CD14-positive monocyte (primary cell): ENCODE measurements around the gene SCGB1C2. TPM values are rescaled to one million over a fixed set of nuclear protein-coding genes. Genes with fewer than 3 reads are reported as not detected.

Source experiments
- DNase-seq, 3 donors: peaks; one replicate each; pipeline ENCODE4 v3.0.0-alpha.2; 2011 to 2022
- H2AFZ ChIP-seq: 2 replicates; pipeline ENCODE4 v1.6.0; 2012; ENCODE audit warnings: mild to moderate bottlenecking, low read depth, low read length, inconsistent platforms; ENCODE audit not compliant: insufficient read depth, poor library complexity, severe bottlenecking
- H3K27ac ChIP-seq, 2 donors: 1 replicate in 1 of 2; 2 replicates in 1 of 2; pipeline ENCODE4 v1.5.1; 2012 to 2013; ENCODE audit warnings: low read length in 2 of 2, control low read depth in 1 of 2, inconsistent platforms in 1 of 2, low read depth in 1 of 2, mild to moderate bottlenecking in 1 of 2
- H3K27me3 ChIP-seq, 2 donors: one replicate each; pipeline versions ENCODE4 v1.6.0 to v1.6.1; 2011 to 2013; ENCODE audit warnings: low read length in 2 of 2; ENCODE audit not compliant: control insufficient read depth in 2 of 2, insufficient read depth in 2 of 2
- H3K36me3 ChIP-seq, 2 donors: replicated peaks in 1 of 2; 1 replicate in 1 of 2; 2 replicates in 1 of 2; pipeline versions ENCODE4 v1.5.1 to v1.6.1; 2012 to 2013; ENCODE audit warnings: low read length in 2 of 2, control low read depth in 1 of 2, inconsistent platforms in 1 of 2, mild to moderate bottlenecking in 1 of 2; ENCODE audit not compliant: insufficient read depth in 2 of 2, control insufficient read depth in 1 of 2
- H3K4me1 ChIP-seq, 2 donors: 1 replicate in 1 of 2; 2 replicates in 1 of 2; pipeline versions ENCODE4 v1.5.1 to v1.6.1; 2012 to 2013; ENCODE audit warnings: low read length in 2 of 2, control low read depth in 1 of 2, inconsistent platforms in 1 of 2, mild to moderate bottlenecking in 1 of 2, moderate library complexity in 1 of 2; ENCODE audit not compliant: insufficient read depth in 2 of 2, control insufficient read depth in 1 of 2
- H3K4me2 ChIP-seq: replicated peaks from 2 replicates; pipeline ENCODE3; 2012; ENCODE audit warnings: low read length, moderate library complexity, mild to moderate bottlenecking; ENCODE audit not compliant: poor library complexity, severe bottlenecking; ENCODE audit errors: extremely low read depth
- H3K4me3 ChIP-seq, 3 experiments: fragments of 200-600 bp in 1 of 3; sonication (generic) in 1 of 3; replicated peaks in 1 of 3; 1 replicate in 2 of 3; 2 replicates in 1 of 3; pipeline ENCODE4 v1.5.1; 2011 to 2013; ENCODE audit warnings: low read length in 3 of 3, mild to moderate bottlenecking in 3 of 3, control low read depth in 2 of 3, low read depth in 2 of 3, inconsistent platforms in 1 of 3, moderate library complexity in 1 of 3
- H3K79me2 ChIP-seq: 2 replicates; pipeline ENCODE4 v1.6.0; 2012; ENCODE audit warnings: mild to moderate bottlenecking, control low read depth, inconsistent platforms, low read length, moderate library complexity; ENCODE audit not compliant: insufficient read depth
- H3K9ac ChIP-seq: 2 replicates; pipeline ENCODE4 v1.6.0; 2017; ENCODE audit warnings: low read length, mild to moderate bottlenecking; ENCODE audit not compliant: insufficient read depth, poor library complexity, severe bottlenecking
- H3K9me3 ChIP-seq, 2 donors: replicated peaks in 1 of 2; 1 replicate in 1 of 2; 2 replicates in 1 of 2; pipeline versions ENCODE4 v1.5.1 to v1.6.1; 2012 to 2013; ENCODE audit warnings: low read length in 2 of 2, control low read depth in 1 of 2; ENCODE audit not compliant: control insufficient read depth in 1 of 2, insufficient read depth in 1 of 2
- H4K20me1 ChIP-seq: 2 replicates; pipeline ENCODE4 v1.6.0; 2012; ENCODE audit warnings: mild to moderate bottlenecking, low read length, control low read depth, moderate library complexity; ENCODE audit not compliant: insufficient read depth
- H3K27ac Mint-ChIP-seq, 7 donors: one replicate each; pipeline ENCODE4 v1.8.0; 2020; ENCODE audit warnings: mild to moderate bottlenecking in 7 of 7, mixed read lengths in 7 of 7, moderate library complexity in 6 of 7, inconsistent platforms in 2 of 7
- H3K27me3 Mint-ChIP-seq, 3 donors: one replicate each; pipeline ENCODE4 v1.8.0; 2021 to 2022; ENCODE audit warnings: low read depth in 3 of 3, mild to moderate bottlenecking in 3 of 3, mixed read lengths in 3 of 3, moderate library complexity in 3 of 3, inconsistent platforms in 1 of 3
- H3K36me3 Mint-ChIP-seq, 2 donors: one replicate each; pipeline ENCODE4 v1.8.0; 2020; ENCODE audit warnings: mixed read lengths in 2 of 2, inconsistent platforms in 1 of 2, mild to moderate bottlenecking in 1 of 2
- H3K4me1 Mint-ChIP-seq: one replicate; pipeline ENCODE4 v1.8.0; 2020; ENCODE audit warnings: mild to moderate bottlenecking, mixed read lengths
- H3K4me3 Mint-ChIP-seq, 2 donors: one replicate each; pipeline ENCODE4 v1.8.0; 2020; ENCODE audit warnings: mild to moderate bottlenecking in 2 of 2, mixed read lengths in 2 of 2, moderate library complexity in 1 of 2
- H3K9me3 Mint-ChIP-seq, 7 donors: one replicate each; pipeline ENCODE4 v1.8.0; 2020 to 2022; ENCODE audit warnings: mixed read lengths in 7 of 7, mild to moderate bottlenecking in 6 of 7, moderate library complexity in 6 of 7, inconsistent platforms in 2 of 7
- CTCF ChIP-seq: fragments of 200-600 bp; IDR thresholded peaks from one replicate; pipeline ENCODE4 v1.8.0; 2022; ENCODE audit warnings: antibody characterized with exemption, mild to moderate bottlenecking
- WGBS: methylation state at CpG from one replicate; pipeline ENCODE4 v1.1.5; 2013; ENCODE audit warnings: missing lambda C conversion rate; ENCODE audit not compliant: insufficient coverage; 5-methylcytosine and 5-hydroxymethylcytosine counted together
- intact Hi-C, 2 donors: fragments of 100-400 bp; cut with micrococcal nuclease; formaldehyde crosslinking; loops; one replicate each; pipeline versions ENCODE4 v1.15.0 to v1.15.1; 2023
- polyA plus RNA-seq, 3 donors: library from polyadenylated mRNA; depleted of rRNA in 1 of 3; unstranded in 2 of 3; stranded (reverse) in 1 of 3; fragments of 300-500 nt in 2 of 3; fragments of >200 nt in 1 of 3; fragmentation: Illumina TruSeq in 2 of 3; gene quantifications; 1 replicate in 2 of 3; 2 replicates in 1 of 3; pipeline ENCODE4 v1.2.3, GENCODE V29; 2012 to 2021

The SCGB1C2 gene
- polyA plus RNA-seq, 3 donors = not detected

GRCh38 chr17:172401-172800 lies 35.0 kb downstream of the SCGB1C2 start:
- no peak overlapping the region for H2AFZ ChIP-seq
- H3K4me3 Mint-ChIP-seq = no peak overlapping the region
- H3K36me3 ChIP-seq = no peaks in the 10 kb centered on the region
- peaks cover 4 to 7% (median 5%) of the 10 kb centered on the region in 3 donors for H3K27me3 Mint-ChIP-seq
- WGBS = 95% methylated on average over 8 of the region's 11 CpGs
- no peak overlapping the region for H3K4me3 ChIP-seq
- H3K27ac ChIP-seq = no peak overlapping the region
- no peak overlapping the region for H3K9ac ChIP-seq
- H3K4me2 ChIP-seq = no peak overlapping the region
- intact Hi-C loops = no loop called here
- no peak for DNase-seq
- peaks cover 0 to 1% (median 0%) of the 10 kb centered on the region in 7 donors for H3K9me3 Mint-ChIP-seq
- H3K27me3 ChIP-seq = no peaks in the 10 kb centered on the region
- H3K4me1 Mint-ChIP-seq = no peaks in the 10 kb centered on the region
- H3K27ac Mint-ChIP-seq = no peak overlapping the region
- no peaks in the 10 kb centered on the region for H3K79me2 ChIP-seq
- H3K36me3 Mint-ChIP-seq = no peaks in the 10 kb centered on the region
- H3K4me1 ChIP-seq = no peaks in the 10 kb centered on the region
- no peaks in the 10 kb centered on the region for H3K9me3 ChIP-seq
- no peak for TF ChIP-seq CTCF
- no peaks in the 10 kb centered on the region for H4K20me1 ChIP-seq

DNA sequence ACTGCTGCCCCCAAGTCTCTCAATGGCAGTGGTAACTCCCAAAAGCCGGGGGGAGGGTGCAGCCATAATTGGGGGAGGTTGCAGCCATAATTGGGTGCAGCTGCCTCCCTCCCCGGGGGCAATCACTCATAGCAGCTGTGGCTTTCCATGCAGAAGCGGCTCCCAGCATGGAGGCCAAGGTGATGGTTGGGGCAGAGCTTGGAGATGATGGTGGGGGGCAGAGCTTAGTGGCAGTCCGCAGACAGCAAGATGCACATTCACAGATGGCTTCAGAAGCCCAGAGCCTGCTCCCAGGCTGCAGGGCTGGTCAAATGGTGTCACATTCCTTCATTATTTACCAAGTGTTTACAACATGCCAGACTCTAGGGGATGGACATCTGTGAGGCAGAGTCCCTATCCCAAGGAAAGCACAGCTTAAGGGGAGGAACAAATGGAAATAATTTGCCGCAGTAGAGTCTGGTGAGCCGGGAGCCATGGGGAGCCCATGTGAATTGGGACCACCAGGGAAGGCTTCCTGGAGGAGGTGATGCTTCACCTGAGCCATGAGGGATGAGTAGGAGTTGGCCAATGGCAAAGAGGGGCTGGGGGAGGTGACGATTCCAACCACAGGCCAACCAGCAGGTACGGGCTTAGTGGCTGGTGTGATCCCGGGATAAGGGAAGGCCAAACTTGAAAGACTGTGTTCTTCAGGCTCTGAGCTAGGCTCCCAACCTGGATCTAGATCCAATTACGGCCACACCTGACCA lies 36.0 kb downstream of the SCGB1C2 start:
- Histone ChIP-seq H3K36me3 (no peaks in the 10 kb centered on the region), H3K9me3 (no peaks in the 10 kb centered on the region), H3K27me3 (peaks cover 0 to 3% of the 10 kb centered on the region in 2 donors), H3K79me2 (no peaks in the 10 kb centered on the region), H3K4me2 (no peak overlapping the region), H3K4me1 (no peaks in the 10 kb centered on the region), H2AFZ (no peak overlapping the region), H3K27ac (no peak overlapping the region), H3K9ac (no peak overlapping the region), H3K4me3 (no peak overlapping the region), H4K20me1 (no peaks in the 10 kb centered on the region)
- H3K27me3 Mint-ChIP-seq = peaks cover 9 to 13% (median 12%) of the 10 kb centered on the region in 3 donors
- intact Hi-C loops = no loop called here
- no peaks in the 10 kb centered on the region for H3K36me3 Mint-ChIP-seq
- no peak for TF ChIP-seq CTCF
- H3K4me3 Mint-ChIP-seq = no peak overlapping the region
- DNase-seq = no peak
- H3K4me1 Mint-ChIP-seq = no peaks in the 10 kb centered on the region
- H3K27ac Mint-ChIP-seq = no peak overlapping the region
- peaks cover 0 to 2% (median 0%) of the 10 kb centered on the region in 7 donors for H3K9me3 Mint-ChIP-seq
- WGBS = 96% methylated on average over 7 of the region's 10 CpGs
